H9 (cell line): ENCODE measurements around the gene EEF1AKMT3. TPM values are rescaled to one million over a fixed set of nuclear protein-coding genes. Genes with fewer than 3 reads are reported as not detected.

ENCODE experiments used
- DNase-seq: peaks from one replicate; pipeline ENCODE4 v3.0.0-alpha.2; 2017
- H2AFZ ChIP-seq: one replicate; pipeline ENCODE4 v1.6.1; 2013; ENCODE audit warnings: mild to moderate bottlenecking, low read length, control low read depth, moderate library complexity
- H2AK5ac ChIP-seq: 2 replicates; pipeline ENCODE4 v1.6.1; 2013; ENCODE audit warnings: low read length, control low read depth, mixed read lengths; ENCODE audit not compliant: insufficient read length
- H2BK120ac ChIP-seq: one replicate; pipeline ENCODE4 v1.6.1; 2013; ENCODE audit warnings: low read depth, mild to moderate bottlenecking, low read length, control low read depth, inconsistent platforms; ENCODE audit not compliant: poor library complexity, severe bottlenecking
- H2BK12ac ChIP-seq: 2 replicates; pipeline ENCODE4 v1.6.1; 2013; ENCODE audit warnings: low read length, control low read depth, mixed read lengths, low read depth; ENCODE audit not compliant: insufficient read length
- H2BK15ac ChIP-seq: 2 replicates; pipeline ENCODE4 v1.6.1; 2013; ENCODE audit warnings: low read depth, low read length, control low read depth
- H2BK20ac ChIP-seq: one replicate; pipeline ENCODE4 v1.6.1; 2013; ENCODE audit warnings: low read depth, mild to moderate bottlenecking, low read length, control low read depth, inconsistent platforms; ENCODE audit not compliant: poor library complexity, severe bottlenecking
- H2BK5ac ChIP-seq: 2 replicates; pipeline ENCODE4 v1.6.1; 2013; ENCODE audit warnings: low read length, control low read depth, mixed read lengths; ENCODE audit not compliant: insufficient read length
- H3K14ac ChIP-seq: 2 replicates; pipeline ENCODE4 v1.6.1; 2013; ENCODE audit warnings: low read length, control low read depth; ENCODE audit not compliant: insufficient read depth
- H3K18ac ChIP-seq: 2 replicates; pipeline ENCODE4 v1.6.1; 2013; ENCODE audit warnings: low read depth, mild to moderate bottlenecking, mixed read lengths, low read length, control low read depth; ENCODE audit not compliant: insufficient read length
- H3K23ac ChIP-seq: 2 replicates; pipeline ENCODE4 v1.6.1; 2013; ENCODE audit warnings: low read length, control low read depth, mixed read lengths, low read depth; ENCODE audit not compliant: insufficient read length
- H3K23me2 ChIP-seq: 2 replicates; pipeline ENCODE4 v1.6.1; 2013; ENCODE audit warnings: low read depth, mild to moderate bottlenecking, mixed read lengths, low read length, control low read depth; ENCODE audit not compliant: insufficient read length, poor library complexity, severe bottlenecking
- H3K27ac ChIP-seq: 2 replicates; pipeline ENCODE4 v1.5.1; 2013; ENCODE audit warnings: low read length, control low read depth, mixed read lengths, low read depth; ENCODE audit not compliant: insufficient read length
- H3K27me3 ChIP-seq: 2 replicates; pipeline ENCODE4 v1.6.1; 2013; ENCODE audit warnings: low read length, control low read depth, inconsistent platforms; ENCODE audit not compliant: insufficient read depth
- H3K4ac ChIP-seq: 2 replicates; pipeline ENCODE4 v1.6.1; 2013; ENCODE audit warnings: low read depth, mild to moderate bottlenecking, control low read depth, inconsistent platforms, low read length, moderate library complexity
- H3K4me1 ChIP-seq: 2 replicates; pipeline ENCODE4 v1.6.1; 2013; ENCODE audit warnings: low read length, control low read depth, inconsistent platforms; ENCODE audit not compliant: insufficient read depth
- H3K4me2 ChIP-seq: 2 replicates; pipeline ENCODE4 v1.6.1; 2013; ENCODE audit warnings: low read length, control low read depth, mixed read lengths; ENCODE audit not compliant: insufficient read length, insufficient read depth
- H3K56ac ChIP-seq: 2 replicates; pipeline ENCODE4 v1.6.1; 2013; ENCODE audit warnings: low read depth, mild to moderate bottlenecking, mixed read lengths, low read length, control low read depth; ENCODE audit not compliant: insufficient read length
- H3K79me1 ChIP-seq: 2 replicates; pipeline ENCODE4 v1.6.1; 2013; ENCODE audit warnings: low read depth, mild to moderate bottlenecking, moderate library complexity, low read length, control low read depth, inconsistent platforms; ENCODE audit not compliant: insufficient read depth, poor library complexity, severe bottlenecking
- H3K79me2 ChIP-seq: 2 replicates; pipeline ENCODE4 v1.6.1; 2013; ENCODE audit warnings: low read length, control low read depth, inconsistent platforms; ENCODE audit not compliant: insufficient read depth
- H3K9ac ChIP-seq: 2 replicates; pipeline ENCODE4 v1.6.1; 2013; ENCODE audit warnings: low read length, control low read depth, mixed read lengths; ENCODE audit not compliant: insufficient read length; ENCODE audit errors: extremely low read depth
- H3K9me3 ChIP-seq: one replicate; pipeline ENCODE4 v1.6.1; 2013; ENCODE audit warnings: low read depth, low read length, inconsistent platforms; ENCODE audit not compliant: control insufficient read depth
- H3T11ph ChIP-seq: one replicate; pipeline ENCODE4 v1.6.1; 2013; ENCODE audit warnings: mild to moderate bottlenecking, low read length, control low read depth, inconsistent platforms
- H4K20me1 ChIP-seq: one replicate; pipeline ENCODE4 v1.6.1; 2013; ENCODE audit not compliant: control insufficient read depth, insufficient read length, insufficient read depth
- H4K5ac ChIP-seq: 2 replicates; pipeline ENCODE4 v1.6.1; 2013; ENCODE audit warnings: low read depth, mild to moderate bottlenecking, mixed read lengths, low read length, control low read depth; ENCODE audit not compliant: insufficient read length
- H4K8ac ChIP-seq: replicated peaks from 2 replicates; pipeline ENCODE4 v1.6.1; 2013; ENCODE audit warnings: low read length, control low read depth, mixed read lengths, low read depth; ENCODE audit not compliant: insufficient read length
- H4K91ac ChIP-seq: 2 replicates; pipeline ENCODE4 v1.6.1; 2013; ENCODE audit warnings: low read depth, mild to moderate bottlenecking, moderate library complexity, mixed read lengths, low read length, control low read depth; ENCODE audit not compliant: insufficient read length
- H3K27ac Mint-ChIP-seq, 3 experiments: 2 replicates in 2 of 3; 3 replicates in 1 of 3; pipeline ENCODE4 v1.8.0; 2020 to 2021; ENCODE audit warnings: mixed read lengths in 3 of 3, mild to moderate bottlenecking in 1 of 3, moderate library complexity in 1 of 3
- H3K27me3 Mint-ChIP-seq: 2 replicates; pipeline ENCODE4 v1.8.0; 2021; ENCODE audit warnings: low read depth, mild to moderate bottlenecking, moderate library complexity, mixed read lengths
- H3K36me3 Mint-ChIP-seq, 3 experiments: 2 replicates in 2 of 3; 3 replicates in 1 of 3; pipeline ENCODE4 v1.8.0; 2020 to 2021; ENCODE audit warnings: low read depth in 3 of 3, mixed read lengths in 3 of 3; ENCODE audit not compliant: insufficient read depth in 1 of 3
- H3K4me1 Mint-ChIP-seq, 2 experiments: 2 replicates each; pipeline ENCODE4 v1.8.0; 2020; ENCODE audit warnings: mixed read lengths in 2 of 2
- H3K4me3 Mint-ChIP-seq, 2 experiments: 2 replicates in 1 of 2; 3 replicates in 1 of 2; pipeline ENCODE4 v1.8.0; 2020 to 2021; ENCODE audit warnings: mild to moderate bottlenecking in 2 of 2, mixed read lengths in 2 of 2, moderate library complexity in 1 of 2
- H3K9me3 Mint-ChIP-seq, 2 experiments: 2 replicates in 1 of 2; 3 replicates in 1 of 2; pipeline ENCODE4 v1.8.0; 2020; ENCODE audit warnings: mild to moderate bottlenecking in 2 of 2, mixed read lengths in 2 of 2, moderate library complexity in 1 of 2
- CTCF ChIP-seq: fragments of 200-600 bp; sonication (generic); conservative IDR thresholded peaks from 3 replicates; pipeline ENCODE4 v1.8.0; 2021; ENCODE audit warnings: antibody characterized with exemption, mild to moderate bottlenecking
- WGBS: extraction: QIAGEN DNeasy Blood & Tissue Kit; methylation state at CpG from one replicate; pipeline ENCODE4 v1.1.7; 2013; ENCODE audit warnings: missing lambda C conversion rate, low lambda C conversion rate, mixed read lengths; ENCODE audit not compliant: insufficient read length; ENCODE audit errors: extremely low coverage; 5-methylcytosine and 5-hydroxymethylcytosine counted together
- total RNA-seq: library from RNA; stranded (reverse); gene quantifications from 2 replicates; pipeline ENCODE4 v1.2.1, GENCODE V29; 2021

The EEF1AKMT3 gene
- total RNA-seq, 1 experiment from 2014 or later, result 2.9 TPM

GRCh38 chr12:57777911-57778310 lies 5.5 kb downstream of the EEF1AKMT3 start:
- Histone ChIP-seq H2BK12ac (no peak overlapping the region), H3K14ac (no peak overlapping the region), H2BK5ac (no peak overlapping the region), H2BK120ac (no peak overlapping the region), H3K9ac (no peak overlapping the region), H3K23ac (no peak overlapping the region), H3K56ac (no peak overlapping the region), H3K4me2 (no peak overlapping the region), H3K18ac (no peak overlapping the region), H3K79me1 (no peaks in the 10 kb centered on the region), H3K4ac (no peak overlapping the region), H3K23me2 (peaks cover 2% of the 10 kb centered on the region), H4K91ac (no peak overlapping the region), H3T11ph (no peak overlapping the region), H3K27me3 (no peaks in the 10 kb centered on the region), H2BK15ac (no peak overlapping the region), H3K4me1 (no peaks in the 10 kb centered on the region), H4K8ac (no peak overlapping the region), H3K79me2 (no peaks in the 10 kb centered on the region; the same call in 1 of the 2 replicates), H3K9me3 (no peaks in the 10 kb centered on the region), H2AK5ac (no peak overlapping the region), H4K5ac (no peak overlapping the region), H4K20me1 (no peaks in the 10 kb centered on the region), H2AFZ (no peak overlapping the region), H3K27ac (no peak overlapping the region), H2BK20ac (no peak overlapping the region)
- Mint-ChIP-seq H3K4me1 (peaks cover under 1 to 5% of the 10 kb centered on the region in 2 experiments; a peak in 3 of 4 replicates), H3K27me3 (peaks cover 5% of the 10 kb centered on the region; the same call in 1 of the 2 replicates), H3K36me3 (peaks cover 0 to 8% (median 2%) of the 10 kb centered on the region in 3 experiments; a peak in 4 of 7 replicates), H3K4me3 (no peak overlapping the region), H3K9me3 (peaks cover 0 to 2% of the 10 kb centered on the region in 2 experiments; a peak in 2 of 5 replicates), H3K27ac (no peak overlapping the region)
- DNase-seq, result no peak
- WGBS, result no CpG with 5 or more reads among the region's 7 CpGs
- TF ChIP-seq CTCF, result no peak
